Measurements from ENCODE around the gene CPT1B. TPM values are rescaled to one million over a fixed set of nuclear protein-coding genes. Genes with fewer than 3 reads are reported as not detected.

CPT1B gene
- total RNA-seq, 1 experiment from 2014 or later: 9.6 TPM

DNA sequence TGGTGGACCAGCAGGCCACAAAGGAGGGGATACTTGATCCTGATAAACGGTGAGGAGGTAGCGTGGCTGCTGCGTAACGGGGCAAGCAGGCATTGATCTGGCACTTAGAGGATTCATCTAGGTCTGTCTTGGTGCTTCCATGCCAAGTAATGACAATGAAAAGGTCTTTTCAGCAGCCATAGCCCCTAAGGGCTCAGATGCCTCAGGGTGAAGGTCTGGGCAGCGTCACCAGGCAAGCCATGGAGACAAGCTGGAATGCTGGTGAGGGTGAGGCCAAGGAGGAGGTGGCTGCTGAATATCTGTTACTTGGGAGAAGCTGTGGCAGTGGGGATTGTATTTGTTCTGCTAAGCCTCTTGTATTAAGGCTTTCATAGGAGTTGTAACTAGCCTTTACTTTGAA is 9.2 kb upstream of the CPT1B start:
- no peak for DNase-seq (ENCODE audit: extremely low read depth, low read depth)

DNA sequence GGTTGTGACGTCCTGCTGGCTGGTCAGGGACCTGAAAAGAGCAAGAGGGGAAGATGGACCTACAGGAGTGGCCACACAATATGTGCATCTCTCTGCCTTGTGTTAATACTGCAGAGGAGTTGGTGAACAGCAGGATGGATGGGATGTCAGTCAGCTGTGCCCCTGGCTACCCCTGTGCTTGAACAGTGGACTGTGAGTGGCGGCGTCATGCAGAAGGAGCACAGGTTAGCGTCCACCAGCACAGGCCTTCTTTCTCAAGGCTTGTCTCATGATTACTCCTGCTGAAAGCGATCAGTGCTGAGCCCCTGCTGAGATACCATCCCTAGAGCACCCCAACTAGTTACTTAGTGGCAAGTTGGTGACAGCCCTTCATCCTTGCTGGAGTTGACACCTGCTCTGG is 8.2 kb upstream of the CPT1B start:
- no peak for DNase-seq (ENCODE audit: extremely low read depth, low read depth)

GRCh38 chr22:50585781-50586180 is 7.6 kb upstream of the CPT1B start:
- no peak for DNase-seq (ENCODE audit: extremely low read depth, low read depth)

GRCh38 chr22:50585238-50585637 is 7.0 kb upstream of the CPT1B start:
- no peak for DNase-seq (ENCODE audit: extremely low read depth, low read depth)

DNA sequence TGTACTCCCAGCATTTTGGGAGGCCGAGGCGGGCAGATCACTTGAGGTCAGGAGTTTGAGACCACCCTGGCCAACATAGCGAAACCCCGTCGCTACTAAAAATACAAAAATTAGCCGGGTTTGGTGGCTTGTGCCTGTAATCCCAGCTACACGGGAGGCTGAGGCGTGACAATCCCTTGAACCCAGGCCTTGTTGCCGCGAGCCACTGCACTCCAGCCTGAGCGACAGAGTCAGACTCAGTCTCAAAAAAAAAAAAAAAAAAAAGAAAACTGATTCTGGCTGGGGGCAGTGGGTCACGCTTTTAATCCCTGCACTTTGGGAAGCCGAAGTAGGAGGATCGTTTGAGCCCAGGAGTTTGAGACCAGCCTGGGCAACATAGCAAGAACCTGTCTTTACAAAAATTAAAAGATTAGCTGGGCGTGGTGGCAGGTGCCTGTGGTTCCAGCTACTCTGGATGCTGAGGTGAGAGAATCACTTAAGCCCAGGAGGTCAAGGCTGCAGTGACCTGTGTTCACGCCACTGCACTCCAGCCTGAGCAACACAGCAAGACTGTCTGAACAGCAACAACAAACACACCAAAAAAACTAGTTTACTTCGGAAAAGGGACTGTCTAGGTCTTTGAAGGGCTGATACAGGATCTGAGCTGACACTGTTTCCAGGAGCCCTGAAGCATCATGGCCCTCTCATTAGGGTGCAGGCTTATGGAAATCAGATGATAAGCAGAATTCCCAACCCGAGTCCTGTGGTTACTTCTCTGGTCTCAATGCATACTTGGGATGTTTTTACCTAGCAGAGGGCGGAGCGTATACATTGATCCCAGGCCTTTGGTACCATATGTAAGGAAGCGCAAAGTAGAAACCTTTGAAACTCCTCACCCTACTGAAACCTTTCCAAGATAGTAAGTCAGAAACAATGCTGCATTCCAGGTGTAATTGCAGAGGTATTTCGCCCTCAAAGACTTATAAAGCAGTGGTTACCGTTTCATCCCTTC is 6.2 kb upstream of the CPT1B start:
- no peak for DNase-seq (ENCODE audit: extremely low read depth, low read depth)

DNA sequence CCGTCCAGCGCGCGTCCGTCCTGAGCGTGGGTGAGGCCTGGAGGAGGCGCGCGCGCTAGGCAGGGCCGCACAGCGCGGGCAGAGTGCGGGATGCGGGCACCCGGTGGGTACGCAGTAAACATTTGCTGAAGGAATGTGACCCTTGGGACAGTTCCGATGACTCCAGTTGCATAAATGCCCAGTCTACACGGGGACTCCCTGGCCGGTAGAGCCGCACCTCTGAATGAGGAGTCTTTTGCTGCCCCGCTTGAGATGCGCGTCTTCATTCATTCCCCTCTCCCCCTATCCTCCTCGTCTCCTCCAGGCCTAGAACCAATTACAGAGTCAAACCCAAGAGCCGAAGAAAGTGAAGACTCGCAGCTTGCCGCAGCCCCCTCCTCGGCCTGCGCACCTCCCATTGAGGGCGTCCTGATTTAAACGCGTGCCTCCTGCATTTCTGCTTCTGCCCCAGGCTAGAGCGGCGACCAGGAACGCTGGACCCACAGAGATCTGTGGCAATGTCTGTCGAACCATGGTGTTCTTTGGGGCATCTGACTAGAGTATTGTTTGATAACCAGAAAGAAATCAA is 5.2 kb upstream of the CPT1B start:
- no peak for DNase-seq (ENCODE audit: extremely low read depth, low read depth)

DNA sequence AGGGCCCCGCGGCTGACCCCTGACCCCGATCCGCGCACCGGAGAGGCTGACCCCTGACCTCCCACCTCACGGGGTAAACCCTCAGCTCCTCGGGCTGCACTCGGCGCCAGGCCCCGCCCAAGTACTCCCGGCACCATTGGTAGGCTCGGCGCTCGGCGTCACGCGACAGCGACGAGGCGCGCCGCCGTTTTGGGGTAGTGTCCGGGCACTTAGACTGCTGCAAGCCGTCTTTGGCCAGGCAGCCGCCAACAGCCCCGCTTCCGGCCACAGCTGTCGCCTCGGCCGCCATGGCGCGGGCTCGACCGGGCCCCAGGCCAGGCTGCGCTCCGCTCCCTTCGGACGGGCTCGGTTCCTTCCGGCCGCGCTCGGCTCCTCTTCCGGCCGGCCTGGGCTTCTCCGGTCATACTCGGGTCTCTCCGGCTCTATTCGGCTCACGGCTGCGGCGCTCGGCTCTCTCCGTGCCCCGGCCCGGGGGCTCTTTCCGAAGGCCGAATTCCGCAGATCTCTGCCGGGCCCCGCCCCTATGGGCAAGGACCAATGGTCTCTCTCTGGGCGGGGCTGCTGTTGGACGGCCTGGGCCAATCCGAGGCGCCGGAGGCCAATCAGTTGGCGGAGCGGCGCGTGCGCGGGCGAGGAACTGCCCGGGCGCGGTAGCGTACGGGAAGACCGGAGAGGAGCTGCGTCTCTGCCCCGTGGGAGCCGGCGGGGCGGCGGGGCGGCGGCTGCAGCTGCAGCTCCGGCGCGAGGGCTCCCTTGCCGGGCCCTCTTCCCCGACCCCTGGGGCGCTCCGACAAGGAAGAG is 4.5 kb upstream of the CPT1B start, which contains the start of gene CHKB:
CHKB (minus strand) TSS at position 357 of the 801 bp plus-strand sequence; CDS start at position 289, 68 bp downstream.
- peak; percentile 95 for DNase-seq (ENCODE audit: extremely low read depth, low read depth)

GRCh38 chr22:50581950-50582492 is 3.8 kb upstream of the CPT1B start:
- DNase-seq (ENCODE audit: extremely low read depth, low read depth): no peak

- DNase-seq (ENCODE audit: extremely low read depth, low read depth): no peak
Observed at GRCh38 chr22:50581031-50581949, 3.1 kb upstream of the CPT1B start.

GRCh38 chr22:50579752-50580151 is 1.5 kb upstream of the CPT1B start:
- no peak for DNase-seq (ENCODE audit: extremely low read depth, low read depth)

DNA sequence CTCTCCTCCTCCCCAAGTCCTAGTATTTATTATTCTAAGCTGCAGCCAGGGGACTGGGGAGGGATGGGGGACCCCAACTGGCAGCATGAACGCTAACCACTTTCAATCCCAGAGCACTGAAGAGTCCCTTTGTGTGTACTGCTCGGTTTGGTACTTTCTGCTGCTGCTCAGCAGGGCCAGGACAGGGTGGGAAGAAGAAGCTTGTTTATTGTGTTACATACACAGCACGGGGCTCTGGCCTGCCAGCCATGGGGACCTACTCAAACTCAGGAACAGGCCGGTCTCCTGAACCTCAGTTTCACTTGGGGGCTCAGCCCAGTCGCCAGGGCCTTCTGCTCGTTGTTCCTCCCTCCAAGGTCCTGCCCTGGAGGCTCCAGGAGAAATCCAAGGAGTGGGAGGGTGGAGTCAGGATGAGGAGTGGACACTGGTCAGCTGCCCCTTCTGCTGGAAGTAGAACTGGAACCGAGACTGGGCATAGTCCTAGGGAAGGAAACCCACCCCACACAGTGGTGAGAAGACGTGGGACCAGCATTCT is 616 bp upstream of the CPT1B start:
- DNase-seq (ENCODE audit: extremely low read depth, low read depth): no peak

- DNase-seq (ENCODE audit: extremely low read depth, low read depth): no peak
Observed at GRCh38 chr22:50577697-50577986, 585 bp downstream of the CPT1B start.

- no peak for DNase-seq (ENCODE audit: extremely low read depth, low read depth)
Observed at GRCh38 chr22:50576806-50577696, 1.2 kb downstream of the CPT1B start.

GRCh38 chr22:50576070-50576469 is 2.2 kb downstream of the CPT1B start:
- DNase-seq (ENCODE audit: extremely low read depth, low read depth): peak; percentile 41

- DNase-seq (ENCODE audit: extremely low read depth, low read depth): no peak
Observed at GRCh38 chr22:50575426-50575941, 2.7 kb downstream of the CPT1B start.

- no peak for DNase-seq (ENCODE audit: extremely low read depth, low read depth)
Observed at GRCh38 chr22:50574383-50574755, 3.9 kb downstream of the CPT1B start.

GRCh38 chr22:50573491-50574382 is 4.5 kb downstream of the CPT1B start:
- DNase-seq (ENCODE audit: extremely low read depth, low read depth): no peak

All from NCI-H460 (cell line).